Panc1 (cell line): ENCODE results near the gene CDH26. TPM values are rescaled to one million over a fixed set of nuclear protein-coding genes. Genes with fewer than 3 reads are reported as not detected.

Experiments used
- ATAC-seq: fragments of 200-7000 bp; cut with Tn5 transposase; 2 replicates; pipeline ENCODE4 v1.9.1; 2020; ENCODE audit warnings: mild to moderate bottlenecking, moderate library complexity
- Bru-seq: library from RNA; stranded (reverse); fragments of 400-500 nt; gene quantifications from one replicate; lab custom pipeline; 2021; lab: Mats Ljungman, UMichigan
- BruChase-seq, 2 experiments: library from RNA; stranded (reverse); fragments of 400-500 nt; gene quantifications; one replicate each; lab custom pipeline; 2021; lab: Mats Ljungman, UMichigan
- BruUV-seq: library from RNA; stranded (reverse); fragments of 400-500 nt; replicated peaks from 2 replicates; lab custom pipeline; 2021; lab: Mats Ljungman, UMichigan
- CTCF ChIA-PET: fragments of 300-600 bp; sonication (Branson Sonifier 250); formaldehyde crosslinking; loops from one replicate; lab custom pipeline; 2022; ENCODE audit warnings: antibody characterized with exemption; lab: Charles Lee
- POLR2A ChIA-PET: fragments of 300-600 bp; sonication (Branson Sonifier 250); formaldehyde crosslinking; loops from one replicate; lab custom pipeline; 2022; ENCODE audit warnings: antibody characterized with exemption; lab: Charles Lee
- DNase-seq: peaks from one replicate; pipeline ENCODE4 v3.0.0-alpha.2; 2010; ENCODE audit warnings: low read depth, low spot score
- H3K27ac ChIP-seq: 2 replicates; pipeline ENCODE4 v1.5.1; 2011; ENCODE audit warnings: mild to moderate bottlenecking, low read length, inconsistent platforms
- H3K27me3 ChIP-seq: fragments of 200-500 bp; sonication (Bioruptor generic); 2 replicates; pipeline ENCODE4 v1.6.0; 2014; ENCODE audit warnings: low read length, inconsistent platforms; ENCODE audit not compliant: control insufficient read depth, insufficient read depth
- H3K36me3 ChIP-seq: fragments of 200-500 bp; sonication (Bioruptor generic); 2 replicates; pipeline ENCODE4 v1.5.1; 2014; ENCODE audit warnings: inconsistent platforms, mild to moderate bottlenecking, low read length, moderate library complexity; ENCODE audit not compliant: control insufficient read depth, insufficient read depth
- H3K4me1 ChIP-seq: 2 replicates; pipeline ENCODE4 v1.5.1; 2011; ENCODE audit warnings: inconsistent platforms, mild to moderate bottlenecking, low read length, moderate library complexity; ENCODE audit not compliant: control insufficient read depth, insufficient read depth
- H3K4me3 ChIP-seq, 2 experiments: 2 replicates each; pipeline ENCODE4 v1.5.1; 2011 to 2012; ENCODE audit warnings: low read depth in 2 of 2, low read length in 2 of 2, mild to moderate bottlenecking in 2 of 2, inconsistent platforms in 1 of 2, moderate library complexity in 1 of 2
- H3K9me3 ChIP-seq: fragments of 200-500 bp; sonication (Bioruptor generic); 2 replicates; pipeline ENCODE4 v1.5.1; 2014; ENCODE audit warnings: low read depth, mild to moderate bottlenecking, inconsistent platforms, low read length, moderate library complexity; ENCODE audit not compliant: control insufficient read depth, insufficient read depth
- CTCF ChIP-seq: fragments of 450-650 bp; IDR thresholded peaks from 2 replicates; pipeline ENCODE4 v1.5.1; 2017; ENCODE audit warnings: mild to moderate bottlenecking
- POLR2AphosphoS5 ChIP-seq: IDR thresholded peaks from 2 replicates; pipeline ENCODE4 v1.6.1; 2012; ENCODE audit warnings: mild to moderate bottlenecking, low read depth, low read length, moderate library complexity
- REST ChIP-seq, 2 experiments: IDR thresholded peaks; 2 replicates each; pipeline ENCODE4 v1.6.1; 2011 to 2012; ENCODE audit warnings: low read depth in 2 of 2, control low read depth in 1 of 2, low read length in 1 of 2, mild to moderate bottlenecking in 1 of 2, moderate library complexity in 1 of 2; ENCODE audit not compliant: insufficient read depth in 1 of 2
- SIN3A ChIP-seq: IDR thresholded peaks from 2 replicates; pipeline ENCODE4 v1.6.1; 2012; ENCODE audit warnings: low read depth, mild to moderate bottlenecking, low read length, moderate library complexity, borderline replicate concordance; ENCODE audit not compliant: insufficient read depth
- TCF7L2 ChIP-seq: IDR thresholded peaks from 2 replicates; pipeline ENCODE4 v1.6.1; 2011; ENCODE audit warnings: mild to moderate bottlenecking, low read depth, low read length, inconsistent platforms
- in situ Hi-C: cut with HindIII; loops from 2 replicates; pipeline ENCODE4 v1.10.0; 2016; ENCODE audit warnings: low sequenced_read_pairs, low pct_unique_long_range_greater_than_20kb
- intact Hi-C: fragments of 100-400 bp; cut with micrococcal nuclease; formaldehyde crosslinking; loops from one replicate; pipeline ENCODE4 v1.10.0; 2022; ENCODE audit not compliant: unreplicated experiment
- long read RNA-seq: library from polyadenylated mRNA; unstranded; transcript quantifications from one replicate; pipeline ENCODE4 v2.0.0, GENCODE V29; 2021; ENCODE audit not compliant: unreplicated experiment
- polyA plus RNA-seq: library from polyadenylated mRNA; unstranded; fragments of >200 nt; gene quantifications from one replicate; pipeline ENCODE4 v1.2.1, GENCODE V29; 2012; ENCODE audit warnings: missing spikeins; ENCODE audit not compliant: insufficient read length
- total RNA-seq: library from RNA; stranded (reverse); gene quantifications from one replicate; pipeline ENCODE4 v1.2.1, GENCODE V29; 2021; ENCODE audit not compliant: unreplicated experiment

Gene CDH26
- total RNA-seq (0.46 TPM), Bru-seq, nascent RNA (percentile 34 among the genes with signal in this experiment), BruChase-seq, experiment 1, labeled RNA remaining after a 2-hour chase (percentile 40 among the genes with signal in this experiment), BruChase-seq, experiment 2, labeled RNA remaining after a 6-hour chase (percentile 34 among the genes with signal in this experiment)
- 0.13 TPM for polyA plus RNA-seq
- long read RNA-seq, partial matches to known transcripts: 0 of 1 reads
- long read RNA-seq, other reads (novel, unspliced or antisense): 1 of 1 reads

GRCh38 chr20:59958123-59958522 lies at the start of gene CDH26:
Gene CDH26, plus strand, starts transcription at chr20:59958423. Its CDS starts 304 bp downstream, at chr20:59958727.
- CTCF ChIA-PET: no interaction called here
- H3K4me1 ChIP-seq: no peaks in the 10 kb centered on the region

GRCh38 chr20:59908855-59909254 lies 49.4 kb upstream of the CDH26 start:
- in situ Hi-C loops (no loop called here), intact Hi-C loops (no loop called here)
- CTCF ChIA-PET: no interaction called here
- no TSS peak for BruUV-seq
- Histone ChIP-seq H3K27ac (no peak overlapping the region), H3K27me3 (no peaks in the 10 kb centered on the region), H3K4me3 (no peak overlapping the region), H3K9me3 (no peaks in the 10 kb centered on the region), H3K36me3 (peaks cover 28% of the 10 kb centered on the region), H3K4me1 (no peaks in the 10 kb centered on the region)
- ATAC-seq: no peak
- no peak for TF ChIP-seq TCF7L2
- TF ChIP-seq REST (IDR thresholded peaks at IDR 0.05; ENCODE audit: insufficient read depth in 1 of 2, low read depth in 2 of 2, low read length in 1 of 2): no peak
- TF ChIP-seq CTCF: no peak
- TF ChIP-seq SIN3A: no peak
- TF ChIP-seq POLR2AphosphoS5: no peak
- DNase-seq: no peak
- POLR2A ChIA-PET: no interaction called here

More at GRCh38 chr20:59958123-59958522, at the start of gene CDH26:
- Histone ChIP-seq H3K27me3 (no peaks in the 10 kb centered on the region), H3K4me3 (no peak within 1 kb of the TSS), H3K9me3 (no peaks in the 10 kb centered on the region), H3K36me3 (no peaks in the 10 kb centered on the region), H3K27ac (no peak within 1 kb of the TSS)
- DNase-seq (no peak), ATAC-seq (no peak)
- BruUV-seq: no TSS peak
- TF ChIP-seq REST (IDR thresholded peaks at IDR 0.05; ENCODE audit: insufficient read depth in 1 of 2, low read depth in 2 of 2, low read length in 1 of 2): no peak
- no peak for TF ChIP-seq SIN3A
- no peak for TF ChIP-seq TCF7L2
- TF ChIP-seq CTCF: no peak
- TF ChIP-seq POLR2AphosphoS5: no peak
- POLR2A ChIA-PET: no interaction called here
- in situ Hi-C loops: no loop called here
- intact Hi-C loops: no loop called here
